ENCODE measurements around the gene NAV3.

Gene NAV3

GRCh38 chr12:77932216-77932615, 101.5 kb downstream of the NAV3 start:
- DNase-seq (ENCODE audit: low spot score in 2 of 2) = no peak
- Mint-ChIP-seq H3K27ac (no peak overlapping the region), H3K9me3 (peaks cover 13% of the 10 kb centered on the region), H3K4me1 (no peaks in the 10 kb centered on the region), H3K36me3 (no peaks in the 10 kb centered on the region), H3K4me3 (no peak overlapping the region)
- no peak for ATAC-seq

GRCh38 chr12:77938301-77938700, 107.6 kb downstream of the NAV3 start:
- no peak for DNase-seq (ENCODE audit: low spot score in 2 of 2)
- no peak overlapping the region for H3K4me3 Mint-ChIP-seq
- H3K4me1 Mint-ChIP-seq = no peaks in the 10 kb centered on the region
- H3K36me3 Mint-ChIP-seq = no peaks in the 10 kb centered on the region
- no peak for ATAC-seq
- peaks cover 14% of the 10 kb centered on the region for H3K9me3 Mint-ChIP-seq
- no peak overlapping the region for H3K27ac Mint-ChIP-seq

GRCh38 chr12:77940011-77940423, 109.3 kb downstream of the NAV3 start:
- no peak for DNase-seq (ENCODE audit: low spot score in 2 of 2)
- Mint-ChIP-seq H3K4me3 (no peak overlapping the region), H3K27ac (no peak overlapping the region), H3K4me1 (no peaks in the 10 kb centered on the region), H3K36me3 (no peaks in the 10 kb centered on the region), H3K9me3 (peaks cover 16% of the 10 kb centered on the region)
- no peak for ATAC-seq

GRCh38 chr12:77940567-77940966, 109.9 kb downstream of the NAV3 start:
- Mint-ChIP-seq H3K4me3 (no peak overlapping the region), H3K9me3 (peaks cover 16% of the 10 kb centered on the region), H3K27ac (no peak overlapping the region), H3K4me1 (no peaks in the 10 kb centered on the region), H3K36me3 (no peaks in the 10 kb centered on the region)
- DNase-seq (ENCODE audit: low spot score in 2 of 2) (no peak), ATAC-seq (no peak)

GRCh38 chr12:77941401-77941800, 110.7 kb downstream of the NAV3 start:
- H3K36me3 Mint-ChIP-seq = no peaks in the 10 kb centered on the region
- DNase-seq (ENCODE audit: low spot score in 2 of 2) = no peak
- H3K9me3 Mint-ChIP-seq = peaks cover 16% of the 10 kb centered on the region

GRCh38 chr12:77943466-77943865, 112.8 kb downstream of the NAV3 start:
- Mint-ChIP-seq H3K4me1 (no peaks in the 10 kb centered on the region), H3K9me3 (peaks cover 16% of the 10 kb centered on the region), H3K4me3 (no peak overlapping the region), H3K27ac (no peak overlapping the region), H3K36me3 (no peaks in the 10 kb centered on the region)
- ATAC-seq = no peak
- no peak for DNase-seq (ENCODE audit: low spot score in 2 of 2)

More at GRCh38 chr12:77941401-77941800, 110.7 kb downstream of the NAV3 start:
- ATAC-seq = no peak
- Mint-ChIP-seq H3K27ac (no peak overlapping the region), H3K4me3 (no peak overlapping the region), H3K4me1 (no peaks in the 10 kb centered on the region)

- Mint-ChIP-seq H3K36me3 (no peaks in the 10 kb centered on the region), H3K27ac (no peak overlapping the region), H3K4me3 (no peak overlapping the region), H3K9me3 (peaks cover 12% of the 10 kb centered on the region), H3K4me1 (no peaks in the 10 kb centered on the region)
- no peak for ATAC-seq
- no peak for DNase-seq (ENCODE audit: low spot score in 2 of 2)
Measured at GRCh38 chr12:77946541-77947061, 115.9 kb downstream of the NAV3 start.

GRCh38 chr12:77947330-77947729, 116.6 kb downstream of the NAV3 start:
- Mint-ChIP-seq H3K4me3 (no peak overlapping the region), H3K4me1 (no peaks in the 10 kb centered on the region), H3K27ac (no peak overlapping the region), H3K9me3 (peaks cover 11% of the 10 kb centered on the region), H3K36me3 (no peaks in the 10 kb centered on the region)
- no peak for ATAC-seq
- DNase-seq (ENCODE audit: low spot score in 2 of 2) = no peak

- Mint-ChIP-seq H3K27ac (no peak overlapping the region), H3K4me1 (no peaks in the 10 kb centered on the region), H3K9me3 (peaks cover 9% of the 10 kb centered on the region), H3K4me3 (no peak overlapping the region), H3K36me3 (no peaks in the 10 kb centered on the region)
- ATAC-seq (no peak), DNase-seq (ENCODE audit: low spot score in 2 of 2) (no peak)
Measured at GRCh38 chr12:77947746-77948145, 117.1 kb downstream of the NAV3 start.

- Mint-ChIP-seq H3K4me1 (no peaks in the 10 kb centered on the region), H3K27ac (no peak overlapping the region), H3K4me3 (no peak overlapping the region), H3K9me3 (peaks cover 5% of the 10 kb centered on the region), H3K36me3 (no peaks in the 10 kb centered on the region)
- ATAC-seq (no peak), DNase-seq (ENCODE audit: low spot score in 2 of 2) (no peak)
Measured at GRCh38 chr12:77949943-77950342, 119.2 kb downstream of the NAV3 start.

GRCh38 chr12:77953528-77954205, 123.0 kb downstream of the NAV3 start:
- ATAC-seq (no peak), DNase-seq (ENCODE audit: low spot score in 2 of 2) (no peak)
- Mint-ChIP-seq H3K36me3 (no peaks in the 10 kb centered on the region), H3K4me1 (no peaks in the 10 kb centered on the region), H3K4me3 (no peak overlapping the region), H3K27ac (no peak overlapping the region), H3K9me3 (peaks cover 8% of the 10 kb centered on the region)

- Mint-ChIP-seq H3K4me1 (no peaks in the 10 kb centered on the region), H3K9me3 (peaks cover 8% of the 10 kb centered on the region), H3K27ac (no peak overlapping the region), H3K4me3 (no peak overlapping the region), H3K36me3 (no peaks in the 10 kb centered on the region)
- ATAC-seq (no peak), DNase-seq (ENCODE audit: low spot score in 2 of 2) (no peak)
Measured at GRCh38 chr12:77954206-77954555, 123.5 kb downstream of the NAV3 start.

GRCh38 chr12:77957062-77957461, 126.4 kb downstream of the NAV3 start:
- Mint-ChIP-seq H3K9me3 (peaks cover 10% of the 10 kb centered on the region), H3K4me1 (no peaks in the 10 kb centered on the region), H3K27ac (no peak overlapping the region), H3K36me3 (no peaks in the 10 kb centered on the region), H3K4me3 (no peak overlapping the region)
- ATAC-seq = no peak
- DNase-seq (ENCODE audit: low spot score in 2 of 2) = no peak

GRCh38 chr12:77963576-77964178, 133.0 kb downstream of the NAV3 start:
- H3K9me3 Mint-ChIP-seq = peaks cover 11% of the 10 kb centered on the region
- DNase-seq (ENCODE audit: low spot score in 2 of 2) = no peak
- no peak overlapping the region for H3K4me3 Mint-ChIP-seq
- no peaks in the 10 kb centered on the region for H3K36me3 Mint-ChIP-seq
- H3K4me1 Mint-ChIP-seq = no peaks in the 10 kb centered on the region
- no peak for ATAC-seq
- no peak overlapping the region for H3K27ac Mint-ChIP-seq

GRCh38 chr12:77965790-77966189, 135.1 kb downstream of the NAV3 start:
- H3K4me1 Mint-ChIP-seq = no peaks in the 10 kb centered on the region
- no peak overlapping the region for H3K27ac Mint-ChIP-seq
- peaks cover 11% of the 10 kb centered on the region for H3K9me3 Mint-ChIP-seq
- no peaks in the 10 kb centered on the region for H3K36me3 Mint-ChIP-seq
- no peak overlapping the region for H3K4me3 Mint-ChIP-seq
- ATAC-seq (no peak), DNase-seq (ENCODE audit: low spot score in 2 of 2) (no peak)

GRCh38 chr12:77968021-77968420, 137.3 kb downstream of the NAV3 start:
- H3K4me1 Mint-ChIP-seq = no peaks in the 10 kb centered on the region
- no peak overlapping the region for H3K27ac Mint-ChIP-seq
- peaks cover 4% of the 10 kb centered on the region for H3K9me3 Mint-ChIP-seq
- DNase-seq (ENCODE audit: low spot score in 2 of 2) (no peak), ATAC-seq (no peak)
- H3K4me3 Mint-ChIP-seq = no peak overlapping the region
- H3K36me3 Mint-ChIP-seq = no peaks in the 10 kb centered on the region
